Thyroid gland (tissue), 4 donors: Measurements from ENCODE around the gene IGF2BP1. TPM values are rescaled to one million over a fixed set of nuclear protein-coding genes. Genes with fewer than 3 reads are reported as not detected.

ENCODE experiments used
- DNase-seq, 2 donors: peaks; one replicate each; pipeline ENCODE4 v3.0.0-alpha.2; 2019
- H3K27ac ChIP-seq, 3 donors: fragments of 200-600 bp; sonication (generic); 1 replicate in 2 of 3; 2 replicates in 1 of 3; pipeline ENCODE4 v1.5.1; 2016 to 2019; ENCODE audit warnings: mild to moderate bottlenecking in 1 of 3, moderate library complexity in 1 of 3
- H3K27me3 ChIP-seq: fragments of 200-600 bp; sonication (generic); one replicate; pipeline ENCODE4 v1.5.1; 2019
- H3K36me3 ChIP-seq, 2 donors: fragments of 200-600 bp; sonication (generic); one replicate each; pipeline ENCODE4 v1.5.1; 2016 to 2019
- H3K4me1 ChIP-seq, 2 donors: fragments of 200-600 bp; sonication (generic); one replicate each; pipeline ENCODE4 v1.5.1; 2017 to 2019
- H3K4me3 ChIP-seq, 3 donors: fragments of 200-600 bp; sonication (generic); replicated peaks in 1 of 3; 1 replicate in 2 of 3; 2 replicates in 1 of 3; pipeline ENCODE4 v1.5.1; 2016; ENCODE audit warnings: mild to moderate bottlenecking in 1 of 3
- H3K9me3 ChIP-seq: fragments of 200-600 bp; sonication (generic); one replicate; pipeline ENCODE4 v1.5.1; 2017
- CTCF ChIP-seq, 6 experiments: fragments of 200-600 bp in 3 of 6; fragments of 450-650 bp in 3 of 6; sonication (generic) in 3 of 6; IDR thresholded peaks; one replicate each; pipeline ENCODE4 v1.5.1; 2016 to 2019; ENCODE audit warnings: antibody characterized with exemption in 6 of 6, mild to moderate bottlenecking in 2 of 6, inconsistent platforms in 1 of 6, moderate library complexity in 1 of 6
- POLR2A ChIP-seq, 2 donors: fragments of 450-650 bp; IDR thresholded peaks; one replicate each; pipeline ENCODE4 v1.6.1; 2017; ENCODE audit warnings: antibody characterized with exemption in 2 of 2, mild to moderate bottlenecking in 2 of 2, moderate library complexity in 1 of 2
- WGBS, 2 donors: methylation state at CpG; one replicate each; pipeline ENCODE4 v1.1.5; 2017; 5-methylcytosine and 5-hydroxymethylcytosine counted together
- intact Hi-C: fragments of 100-400 bp; cut with DNase I; formaldehyde crosslinking; loops from one replicate; pipeline ENCODE4 v1.15.1; 2023
- total RNA-seq, 4 donors: library from RNA; depleted of rRNA; stranded (reverse); fragments of >200 nt; gene quantifications; one replicate each; pipeline ENCODE4 v1.2.3, GENCODE V29; 2016

Gene IGF2BP1
- total RNA-seq, 4 donors from 2014 or later, result 0.33 to 0.94 TPM; not detected in 2

GRCh38 chr17:49051269-49051668 is 54.1 kb downstream of the IGF2BP1 start:
- H3K27ac ChIP-seq, result no peak overlapping the region
- H3K4me3 ChIP-seq, result no peak overlapping the region
- no peaks in the 10 kb centered on the region for H3K36me3 ChIP-seq
- H3K27me3 ChIP-seq, result no peaks in the 10 kb centered on the region
- intact Hi-C loops, result no loop called here
- 100% methylated on average over 1 of the region's 1 CpG for WGBS, 2 donors
- DNase-seq, result no peak
- no peaks in the 10 kb centered on the region for H3K9me3 ChIP-seq
- TF ChIP-seq CTCF (IDR thresholded peaks at IDR 0.05) (no peak), POLR2A (IDR thresholded peaks at IDR 0.05) (no peak)
- peaks cover 7 to 17% of the 10 kb centered on the region in 2 donors for H3K4me1 ChIP-seq

GRCh38 chr17:49053171-49053829 is 56.1 kb downstream of the IGF2BP1 start:
- no peak for TF ChIP-seq CTCF (IDR thresholded peaks at IDR 0.05)
- TF ChIP-seq POLR2A (IDR thresholded peaks at IDR 0.05), result no peak

GRCh38 chr17:49054342-49055092 is 57.3 kb downstream of the IGF2BP1 start:
- H3K4me3 ChIP-seq, result no peak overlapping the region
- H3K27ac ChIP-seq, result peak overlapping the region in 2 of 3 donors; percentile 10 to 17
- no peak for DNase-seq
- H3K9me3 ChIP-seq, result no peaks in the 10 kb centered on the region
- WGBS, 2 donors, result 80 to 85% methylated on average over 6 of the region's 6 CpGs
- TF ChIP-seq POLR2A (IDR thresholded peaks at IDR 0.05), result no peak
- TF ChIP-seq CTCF (IDR thresholded peaks at IDR 0.05), result no peak
- H3K4me1 ChIP-seq, result peaks cover 7 to 17% of the 10 kb centered on the region in 2 donors
- no peaks in the 10 kb centered on the region for H3K36me3 ChIP-seq
- no peaks in the 10 kb centered on the region for H3K27me3 ChIP-seq
- intact Hi-C loops, result no loop called here

More at GRCh38 chr17:49053171-49053829, 56.1 kb downstream of the IGF2BP1 start:
- no peaks in the 10 kb centered on the region for H3K27me3 ChIP-seq
- peak; percentile 4 to 12 for DNase-seq
- no peaks in the 10 kb centered on the region for H3K36me3 ChIP-seq
- 67 to 74% methylated on average over 5 to 6 of the region's 6 CpGs for WGBS, 2 donors
- intact Hi-C loops, result no loop called here
- no peak overlapping the region for H3K27ac ChIP-seq
- no peaks in the 10 kb centered on the region for H3K9me3 ChIP-seq
- H3K4me1 ChIP-seq, result peaks cover 7 to 17% of the 10 kb centered on the region in 2 donors
- H3K4me3 ChIP-seq, result no peak overlapping the region

GRCh38 chr17:49055181-49055927 is 58.2 kb downstream of the IGF2BP1 start:
- Histone ChIP-seq H3K36me3 (no peaks in the 10 kb centered on the region), H3K27me3 (no peaks in the 10 kb centered on the region), H3K4me3 (no peak overlapping the region), H3K4me1 (peaks cover 7 to 17% of the 10 kb centered on the region in 2 donors), H3K9me3 (no peaks in the 10 kb centered on the region), H3K27ac (peak overlapping the region in 2 of 3 donors; percentile 30 to 36)
- intact Hi-C loops, result no loop called here
- DNase-seq, result peak; percentile 46 to 58
- no peak for TF ChIP-seq CTCF (IDR thresholded peaks at IDR 0.05)
- no peak for TF ChIP-seq POLR2A (IDR thresholded peaks at IDR 0.05)
- WGBS, 2 donors, result 55 to 64% methylated on average over 7 of the region's 7 CpGs
